SK-N-SH (cell line): ENCODE results near the gene KBTBD4. TPM values are rescaled to one million over a fixed set of nuclear protein-coding genes. Genes with fewer than 3 reads are reported as not detected.

Experiments
- CTCF ChIA-PET: fragments of 300-600, 350-600 bp; formaldehyde crosslinking; extraction: SDS; loops from one replicate; lab custom pipeline; 2021; lab: Yijun Ruan, JAX
- POLR2A ChIA-PET: fragments of 350-600 bp; sonication (Branson Sonifier 250); formaldehyde crosslinking; extraction: SDS; loops from one replicate; lab custom pipeline; 2020; ENCODE audit warnings: antibody characterized with exemption, inconsistent platforms; lab: Yijun Ruan, JAX
- DNase-seq: peaks from one replicate; pipeline ENCODE4 v3.0.0; 2012
- H2AFZ ChIP-seq: fragments of 200-600 bp; sonication (generic); 2 replicates; pipeline ENCODE4 v1.8.1; 2016; ENCODE audit warnings: antibody characterized with exemption, mild to moderate bottlenecking, low read depth
- H3F3A ChIP-seq: fragments of 200-600 bp; sonication (generic); replicated peaks from 2 replicates; pipeline ENCODE3; 2016; ENCODE audit warnings: antibody characterized with exemption, mild to moderate bottlenecking; ENCODE audit not compliant: insufficient read depth
- H3K27ac ChIP-seq, 2 experiments: fragments of 200-500 bp in 1 of 2; fragments of 200-600 bp in 1 of 2; sonication (Bioruptor generic) in 1 of 2; sonication (generic), shearing (Covaris generic) in 1 of 2; 2 replicates each; pipeline versions ENCODE4 v1.5.1 to v1.6.1; 2014 to 2016; ENCODE audit warnings: low read depth in 2 of 2, inconsistent platforms in 1 of 2, low read length in 1 of 2, mild to moderate bottlenecking in 1 of 2, mixed read lengths in 1 of 2
- H3K27me3 ChIP-seq: fragments of 200-600 bp; sonication (generic), shearing (Covaris generic); 2 replicates; pipeline ENCODE4 v1.6.1; 2016; ENCODE audit warnings: mixed run types; ENCODE audit not compliant: insufficient read depth
- H3K36me3 ChIP-seq, 2 experiments: fragments of 200-500 bp in 1 of 2; fragments of 200-600 bp in 1 of 2; sonication (Bioruptor generic) in 1 of 2; sonication (generic) in 1 of 2; replicated peaks in 1 of 2; 2 replicates each; pipeline versions ENCODE3 to v1.5.1; 2014 to 2016; ENCODE audit warnings: low read length in 1 of 2, mild to moderate bottlenecking in 1 of 2; ENCODE audit not compliant: insufficient read depth in 2 of 2, control insufficient read depth in 1 of 2
- H3K4me1 ChIP-seq, 2 experiments: fragments of 200-500 bp in 1 of 2; fragments of 200-600 bp in 1 of 2; sonication (Bioruptor generic) in 1 of 2; sonication (generic), shearing (Covaris generic) in 1 of 2; 2 replicates each; pipeline versions ENCODE4 v1.5.1 to v1.6.1; 2014 to 2016; ENCODE audit warnings: low read depth in 1 of 2, low read length in 1 of 2, mixed run types in 1 of 2; ENCODE audit not compliant: insufficient read depth in 2 of 2, control insufficient read depth in 1 of 2
- H3K4me2 ChIP-seq: fragments of 200-600 bp; sonication (generic), shearing (Covaris generic); 2 replicates; pipeline ENCODE4 v1.6.1; 2017; ENCODE audit warnings: mixed run types
- H3K4me3 ChIP-seq, 2 experiments: fragments of 200-500 bp in 1 of 2; fragments of 200-600 bp in 1 of 2; sonication (Bioruptor generic) in 1 of 2; sonication (generic), shearing (Covaris generic) in 1 of 2; 2 replicates each; pipeline versions ENCODE4 v1.5.1 to v1.8.1; 2014 to 2016; ENCODE audit warnings: low read depth in 2 of 2, inconsistent platforms in 1 of 2, low read length in 1 of 2, mild to moderate bottlenecking in 1 of 2, mixed read lengths in 1 of 2, moderate library complexity in 1 of 2
- H3K79me2 ChIP-seq: fragments of 200-600 bp; sonication (generic); 2 replicates; pipeline ENCODE4 v1.8.1; 2017; ENCODE audit warnings: mild to moderate bottlenecking; ENCODE audit not compliant: insufficient read depth
- H3K9ac ChIP-seq: fragments of 200-600 bp; sonication (generic); 2 replicates; pipeline ENCODE4 v1.6.1; 2017; ENCODE audit warnings: mixed run types
- H3K9me2 ChIP-seq: fragments of 200-600 bp; sonication (generic); 2 replicates; pipeline ENCODE4 v1.6.1; 2017; ENCODE audit warnings: mixed run types
- H3K9me3 ChIP-seq: fragments of 200-600 bp; sonication (generic); 2 replicates; pipeline ENCODE4 v1.6.1; 2017; ENCODE audit warnings: mixed run types, mild to moderate bottlenecking, moderate library complexity
- H4K20me1 ChIP-seq: fragments of 200-600 bp; sonication (generic); 2 replicates; pipeline ENCODE4 v1.6.1; 2017; ENCODE audit warnings: mild to moderate bottlenecking, mixed run types; ENCODE audit not compliant: insufficient read depth
- CHD2 ChIP-seq: fragments of 150-350 bp; IDR thresholded peaks from 2 replicates; pipeline ENCODE4 v1.6.1; 2018; ENCODE audit warnings: low read length; ENCODE audit not compliant: partially characterized antibody
- FOSL2 ChIP-seq: IDR thresholded peaks from 2 replicates; pipeline ENCODE4 v1.4.0; 2012; ENCODE audit warnings: low read depth, mild to moderate bottlenecking, moderate library complexity, borderline replicate concordance
- GATA2 ChIP-seq: sonication (generic); formaldehyde crosslinking; IDR thresholded peaks from 2 replicates; pipeline ENCODE4 v1.5.0; 2020; ENCODE audit warnings: mild to moderate bottlenecking, missing genetic modification reagents
- JUND ChIP-seq: IDR thresholded peaks from 2 replicates; pipeline ENCODE4 v1.4.0; 2012
- MXI1 ChIP-seq: IDR thresholded peaks from 2 replicates; pipeline ENCODE4 v1.6.1; 2012; ENCODE audit warnings: mild to moderate bottlenecking, low read depth, low read length, improper control_type of control experiment
- NRF1 ChIP-seq: IDR thresholded peaks from 2 replicates; pipeline ENCODE4 v1.6.1; 2012; ENCODE audit warnings: low read depth, mild to moderate bottlenecking, low read length
- POLR2AphosphoS5 ChIP-seq: IDR thresholded peaks from 2 replicates; pipeline ENCODE4 v1.6.1; 2012; ENCODE audit warnings: low read depth, low read length
- RFX5 ChIP-seq: IDR thresholded peaks from 2 replicates; pipeline ENCODE4 v1.6.1; 2012; ENCODE audit warnings: mild to moderate bottlenecking, improper control_type of control experiment, low read length
- TEAD4 ChIP-seq: IDR thresholded peaks from 2 replicates; pipeline ENCODE4 v1.4.0; 2012; ENCODE audit warnings: mild to moderate bottlenecking, borderline replicate concordance; ENCODE audit not compliant: insufficient read depth
- USF2 ChIP-seq: fragments of 150-350 bp; IDR thresholded peaks from 2 replicates; pipeline ENCODE4 v1.6.1; 2017; ENCODE audit warnings: antibody characterized with exemption, low read length, low read depth, borderline replicate concordance
- WGBS: methylation state at CpG from one replicate; pipeline ENCODE4 v1.1.6; 2017; ENCODE audit warnings: low lambda C conversion rate; 5-methylcytosine and 5-hydroxymethylcytosine counted together
- polyA plus RNA-seq, 3 experiments: library from polyadenylated mRNA; depleted of rRNA; stranded (reverse); fragments of >200 nt; gene quantifications; 2 replicates each; pipeline ENCODE4 v1.2.3, GENCODE V29; 2012
- TF ChIP-seq, protein P1 (sequence below): IDR thresholded peaks from 2 replicates; pipeline ENCODE4 v1.4.0; 2012; ENCODE audit warnings: low read depth, borderline replicate concordance

KBTBD4 gene
- polyA plus RNA-seq, 1 of the 3 experiments (the other 2 are of a cell fraction): 16.8 TPM

DNA sequence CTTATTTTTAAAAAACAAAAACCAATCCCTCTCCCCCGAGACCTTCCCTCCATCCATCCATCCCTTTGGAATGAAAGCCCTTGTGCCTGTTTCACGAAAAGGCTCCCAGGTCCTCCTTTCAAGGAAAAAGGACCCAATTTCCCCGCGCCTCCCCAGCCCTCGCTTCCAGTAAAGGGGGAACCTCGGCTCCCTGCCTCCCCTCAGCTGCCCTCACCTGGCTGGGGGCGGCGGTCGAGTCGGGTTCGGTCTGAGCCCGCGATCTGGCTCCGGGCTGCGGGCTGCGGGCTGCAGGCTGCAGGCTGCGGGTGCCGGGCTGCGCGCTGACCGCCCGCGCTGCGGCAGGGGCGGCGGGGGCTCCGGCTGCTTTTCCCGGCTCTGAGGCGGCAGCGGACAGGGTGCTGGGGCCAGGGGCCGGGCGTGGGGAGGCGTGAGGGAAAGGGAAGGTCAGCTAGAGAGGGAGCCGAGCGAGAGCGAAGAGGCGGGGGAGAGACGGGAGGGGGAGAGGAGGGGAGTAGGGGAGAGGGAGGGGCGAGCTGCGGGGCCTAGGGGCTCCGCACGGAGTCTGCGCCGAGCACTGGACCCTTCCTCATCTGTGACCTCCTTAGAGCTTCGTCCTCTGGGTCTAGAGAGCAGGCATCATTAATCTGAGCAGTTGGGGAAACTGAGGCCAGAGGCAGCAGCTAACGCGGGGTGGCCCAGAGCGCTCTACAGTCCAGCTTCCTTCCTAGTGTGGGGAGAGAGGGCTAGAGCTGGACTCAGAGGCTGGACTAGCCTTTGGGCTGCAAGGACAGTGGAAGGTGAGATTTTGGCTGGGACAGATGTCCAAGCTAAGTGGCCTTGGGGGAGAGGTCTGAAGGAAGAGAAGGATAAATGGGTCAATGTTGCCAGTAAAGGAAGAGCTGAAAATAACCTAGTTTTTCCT, 15.4 kb upstream of the KBTBD4 start, which contains the start of gene C1QTNF4:
Gene C1QTNF4 (minus strand): TSS at position 478 of the 922 bp plus-strand sequence. CDS start 3,601 bp downstream, outside the sequence.
- Histone ChIP-seq H3K27me3 (peaks cover 13% of the 10 kb centered on the region; the same call in 1 of the 2 replicates), H3K4me2 (peak within 1 kb of the TSS; percentile 88), H3K9ac (peak within 1 kb of the TSS; percentile 17; the same call in 1 of the 2 replicates)
- peak; percentile 86 for DNase-seq
- TF ChIP-seq USF2 (no peak), MXI1 (no peak), CHD2 (no peak), FOSL2 (no peak), NRF1 (no peak), POLR2AphosphoS5 (no peak), RFX5 (no peak), JUND (no peak), TEAD4 (no peak)
- TF ChIP-seq, protein P1, sequence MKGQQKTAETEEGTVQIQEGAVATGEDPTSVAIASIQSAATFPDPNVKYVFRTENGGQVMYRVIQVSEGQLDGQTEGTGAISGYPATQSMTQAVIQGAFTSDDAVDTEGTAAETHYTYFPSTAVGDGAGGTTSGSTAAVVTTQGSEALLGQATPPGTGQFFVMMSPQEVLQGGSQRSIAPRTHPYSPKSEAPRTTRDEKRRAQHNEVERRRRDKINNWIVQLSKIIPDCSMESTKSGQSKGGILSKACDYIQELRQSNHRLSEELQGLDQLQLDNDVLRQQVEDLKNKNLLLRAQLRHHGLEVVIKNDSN: no peak
- TF ChIP-seq, all 33 proteins: peak for 0
- Histone ChIP-seq H3F3A (no peaks in the 10 kb centered on the region), H3K9me3 (no peaks in the 10 kb centered on the region), H2AFZ (peak within 1 kb of the TSS; percentile 78; the same call in 1 of the 2 replicates), H3K36me3 (no peaks in the 10 kb centered on the region), H3K79me2 (no peaks in the 10 kb centered on the region), H3K4me3 (peak within 1 kb of the TSS; percentile 54 to 67), H3K27ac (no peak within 1 kb of the TSS), H4K20me1 (no peaks in the 10 kb centered on the region), H3K4me1 (peaks cover 0 to 9% of the 10 kb centered on the region in 2 experiments; a peak in 1 of 4 replicates), H3K9me2 (no peaks in the 10 kb centered on the region)
- WGBS: 10% methylated on average over 48 of the region's 48 CpGs
- ChIA-PET CTCF (interaction anchor here (0.8 to 1.8 kb wide), 6 partner anchors 14 to 182 kb away, joined by 3 to 7 read pairs (median 4); no protein-coding TSS in a partner anchor), POLR2A (no interaction called here)

DNA sequence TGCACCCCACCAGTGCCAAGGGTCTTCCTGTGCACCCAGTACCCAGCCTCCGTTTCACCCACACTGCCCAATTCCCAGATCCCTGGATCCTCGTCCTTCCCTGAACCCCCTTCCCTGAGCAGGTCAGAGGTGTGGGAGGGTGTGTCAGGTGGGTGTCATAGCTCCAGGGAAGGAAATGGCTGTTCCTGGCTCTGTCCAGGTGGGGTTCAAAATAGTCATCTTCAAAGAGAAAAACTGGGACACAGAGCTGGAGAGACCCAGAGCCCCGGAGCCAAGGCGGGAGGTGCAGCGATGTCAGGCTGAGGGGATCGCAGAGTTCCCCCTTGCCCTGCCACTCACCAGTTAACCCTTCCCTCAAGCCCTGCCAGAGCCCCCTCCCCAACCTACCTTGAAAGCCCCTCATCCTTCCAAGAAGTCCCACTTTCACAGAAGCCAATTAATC, 14.7 kb upstream of the KBTBD4 start:
- H3K9ac ChIP-seq: peak overlapping the region; percentile 17; the same call in 1 of the 2 replicates
- WGBS: 46% methylated on average over 5 of the region's 6 CpGs
- H4K20me1 ChIP-seq: no peaks in the 10 kb centered on the region
- no peaks in the 10 kb centered on the region for H3K9me2 ChIP-seq
- no peaks in the 10 kb centered on the region for H3K79me2 ChIP-seq
- peak overlapping the region; percentile 54 to 67 for H3K4me3 ChIP-seq
- H3K27ac ChIP-seq: no peak overlapping the region
- ChIA-PET POLR2A (no interaction called here), CTCF (interaction anchor here (1.5 kb wide), 1 partner anchor 15 kb away, joined by 3 read pairs; no protein-coding TSS in a partner anchor)
- DNase-seq: peak; percentile 57
- H3K4me2 ChIP-seq: peak overlapping the region; percentile 88
- H3K27me3 ChIP-seq: peaks cover 13% of the 10 kb centered on the region; the same call in 1 of the 2 replicates
- no peak for TF ChIP-seq GATA2 (CRISPR knock-in tag)
- no peaks in the 10 kb centered on the region for H3K36me3 ChIP-seq
- peak overlapping the region; percentile 78; the same call in 1 of the 2 replicates for H2AFZ ChIP-seq
- peaks cover 0 to 9% of the 10 kb centered on the region in 2 experiments; a peak in 1 of 4 replicates for H3K4me1 ChIP-seq
- H3K9me3 ChIP-seq: no peaks in the 10 kb centered on the region
- H3F3A ChIP-seq: no peaks in the 10 kb centered on the region
